Smooth muscle cell (in vitro differentiated cells): ENCODE measurements around the gene AGTR1. TPM values are rescaled to one million over a fixed set of nuclear protein-coding genes. Genes with fewer than 3 reads are reported as not detected.
A peak's percentile ranks its signal among the peaks of the same experiment; 100 is the strongest.

ENCODE experiments used
- DNase-seq: peaks from one replicate; lab custom pipeline; 2025; ENCODE audit not compliant: unreplicated experiment; lab: John Stamatoyannopoulos, UW
- H2AFZ ChIP-seq: fragments of 200-600 bp; sonication (generic); 2 replicates; pipeline ENCODE4 v1.6.0; 2016; ENCODE audit warnings: antibody characterized with exemption, low read depth, mild to moderate bottlenecking
- H3F3A ChIP-seq: fragments of 200-600 bp; sonication (generic); 2 replicates; pipeline ENCODE4 v1.6.0; 2017; ENCODE audit warnings: antibody characterized with exemption, low read depth
- H3K27ac ChIP-seq: fragments of 200-600 bp; sonication (generic); 2 replicates; pipeline ENCODE4 v1.5.1; 2016; ENCODE audit warnings: low read depth, mild to moderate bottlenecking
- H3K27me3 ChIP-seq: fragments of 200-600 bp; sonication (generic); 2 replicates; pipeline ENCODE4 v1.6.1; 2016; ENCODE audit warnings: low read depth, mild to moderate bottlenecking
- H3K36me3 ChIP-seq: fragments of 200-600 bp; sonication (generic); 2 replicates; pipeline ENCODE4 v1.5.1; 2016; ENCODE audit warnings: low read depth
- H3K4me1 ChIP-seq: fragments of 200-600 bp; sonication (generic); 2 replicates; pipeline ENCODE4 v1.5.1; 2016; ENCODE audit warnings: low read depth
- H3K4me2 ChIP-seq: fragments of 200-600 bp; sonication (generic); 2 replicates; pipeline ENCODE4 v1.6.0; 2016; ENCODE audit warnings: mild to moderate bottlenecking
- H3K4me3 ChIP-seq: fragments of 200-600 bp; sonication (generic); 2 replicates; pipeline ENCODE4 v1.5.1; 2016; ENCODE audit warnings: mild to moderate bottlenecking
- H3K79me2 ChIP-seq: fragments of 200-600 bp; sonication (generic); 2 replicates; pipeline ENCODE4 v1.6.0; 2016; ENCODE audit warnings: low read depth, mild to moderate bottlenecking
- H3K9ac ChIP-seq: fragments of 200-600 bp; sonication (generic); 2 replicates; pipeline ENCODE4 v1.6.0; 2016; ENCODE audit warnings: low read depth
- H3K9me3 ChIP-seq: fragments of 200-600 bp; sonication (generic); replicated peaks from 2 replicates; pipeline ENCODE4 v1.5.1; 2016; ENCODE audit warnings: low read depth
- H4K20me1 ChIP-seq: fragments of 200-600 bp; sonication (generic); 2 replicates; pipeline ENCODE4 v1.6.0; 2016; ENCODE audit warnings: low read depth
- WGBS: methylation state at CpG from one replicate; pipeline ENCODE4 v1.1.7; 2016; ENCODE audit warnings: low lambda C conversion rate; 5-methylcytosine and 5-hydroxymethylcytosine counted together
- polyA plus RNA-seq: library from polyadenylated mRNA; unstranded; fragments of >200 nt; fragmentation: Nextera tagmentation; extraction: Ambion mirVana; gene quantifications from 2 replicates; pipeline ENCODE4 v1.2.1, GENCODE V29; 2016
- total RNA-seq: library from RNA; depleted of rRNA; stranded (reverse); fragments of >200 nt; gene quantifications from 2 replicates; pipeline ENCODE4 v1.2.3, GENCODE V29; 2014
- TF ChIP-seq, protein P1 (sequence below): fragments of 200-600 bp; sonication (generic); IDR thresholded peaks from 2 replicates; pipeline ENCODE4 v1.5.1; 2017; ENCODE audit warnings: borderline replicate concordance, mild to moderate bottlenecking, antibody characterized with exemption; ENCODE audit not compliant: insufficient read depth, poor library complexity, severe bottlenecking

Gene AGTR1
- total and polyA plus RNA-seq, 2 experiments from 2014 or later, result 3.2 to 4.0 TPM

DNA sequence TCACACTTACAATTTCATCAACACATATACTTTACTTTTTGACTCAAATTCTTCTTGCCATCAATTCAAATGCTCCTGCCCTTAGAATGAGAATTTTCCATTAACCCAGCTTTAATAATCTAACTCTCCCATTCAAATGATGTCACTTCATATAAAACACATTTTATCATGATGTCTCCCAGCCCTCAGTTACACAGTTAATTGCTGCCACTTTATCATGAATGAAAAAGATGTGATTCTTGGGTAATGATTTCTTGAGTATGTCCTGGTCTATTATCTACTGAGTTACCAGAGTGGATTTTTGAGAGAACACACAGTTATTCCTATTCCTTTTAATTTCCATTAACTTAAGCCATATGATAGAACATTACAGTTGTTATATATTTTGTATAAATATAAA, 7.6 kb downstream of the AGTR1 start:
- H3K27ac ChIP-seq, result no peak overlapping the region

DNA sequence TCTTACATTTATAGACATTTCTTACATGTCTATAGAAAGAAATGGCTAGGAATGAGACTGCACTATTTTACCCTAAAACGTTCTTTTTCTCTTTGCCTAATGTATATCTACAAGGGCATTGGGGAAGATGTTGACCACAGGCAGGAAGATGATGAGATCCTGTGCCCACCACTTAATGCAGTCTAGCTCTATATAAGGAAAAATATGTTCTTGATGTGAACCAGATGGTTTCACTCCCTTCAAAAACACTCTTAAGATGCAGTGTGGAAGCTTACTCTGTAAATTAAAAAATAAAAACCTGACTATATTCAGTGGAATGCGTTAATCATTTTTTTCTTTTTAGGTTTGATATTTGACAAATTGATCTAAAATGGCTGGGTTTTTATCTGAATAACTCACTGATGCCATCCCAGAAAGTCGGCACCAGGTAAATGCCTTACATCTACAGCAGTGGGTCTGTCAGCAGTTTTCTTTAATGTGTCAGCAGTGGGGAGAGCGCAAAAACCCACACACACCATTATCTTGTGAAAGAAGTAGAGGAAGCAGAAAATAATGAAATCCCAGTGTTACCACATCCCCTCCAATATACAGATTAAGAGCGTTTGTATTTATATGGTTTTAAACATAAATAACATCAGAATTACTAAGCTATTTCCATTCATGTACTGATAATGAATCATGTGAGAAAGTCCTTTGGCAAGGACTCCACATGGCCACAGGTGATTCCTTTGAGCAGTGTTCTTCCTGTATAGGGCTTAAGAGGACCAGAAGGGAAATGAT, 10.1 kb downstream of the AGTR1 start:
- no peak overlapping the region for H2AFZ ChIP-seq
- peaks cover 18% of the 10 kb centered on the region for H3K4me1 ChIP-seq
- no peak overlapping the region for H3K9ac ChIP-seq
- no peaks in the 10 kb centered on the region for H4K20me1 ChIP-seq
- no peak for DNase-seq
- no peaks in the 10 kb centered on the region for H3K36me3 ChIP-seq
- no peak overlapping the region for H3K4me3 ChIP-seq
- H3K27me3 ChIP-seq, result no peaks in the 10 kb centered on the region
- TF ChIP-seq, protein P1, sequence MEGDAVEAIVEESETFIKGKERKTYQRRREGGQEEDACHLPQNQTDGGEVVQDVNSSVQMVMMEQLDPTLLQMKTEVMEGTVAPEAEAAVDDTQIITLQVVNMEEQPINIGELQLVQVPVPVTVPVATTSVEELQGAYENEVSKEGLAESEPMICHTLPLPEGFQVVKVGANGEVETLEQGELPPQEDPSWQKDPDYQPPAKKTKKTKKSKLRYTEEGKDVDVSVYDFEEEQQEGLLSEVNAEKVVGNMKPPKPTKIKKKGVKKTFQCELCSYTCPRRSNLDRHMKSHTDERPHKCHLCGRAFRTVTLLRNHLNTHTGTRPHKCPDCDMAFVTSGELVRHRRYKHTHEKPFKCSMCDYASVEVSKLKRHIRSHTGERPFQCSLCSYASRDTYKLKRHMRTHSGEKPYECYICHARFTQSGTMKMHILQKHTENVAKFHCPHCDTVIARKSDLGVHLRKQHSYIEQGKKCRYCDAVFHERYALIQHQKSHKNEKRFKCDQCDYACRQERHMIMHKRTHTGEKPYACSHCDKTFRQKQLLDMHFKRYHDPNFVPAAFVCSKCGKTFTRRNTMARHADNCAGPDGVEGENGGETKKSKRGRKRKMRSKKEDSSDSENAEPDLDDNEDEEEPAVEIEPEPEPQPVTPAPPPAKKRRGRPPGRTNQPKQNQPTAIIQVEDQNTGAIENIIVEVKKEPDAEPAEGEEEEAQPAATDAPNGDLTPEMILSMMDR, result no peak
- H3K79me2 ChIP-seq, result no peaks in the 10 kb centered on the region
- H3K9me3 ChIP-seq, result no peaks in the 10 kb centered on the region
- H3K4me2 ChIP-seq, result peak overlapping the region; percentile 75
- H3K27ac ChIP-seq, result peak overlapping the region; percentile 43
- 55% methylated on average over 5 of the region's 5 CpGs for WGBS
- peaks cover 4% of the 10 kb centered on the region for H3F3A ChIP-seq

More for the DNA sequence above, 7.6 kb downstream of the AGTR1 start:
- Histone ChIP-seq H3F3A (peaks cover 4% of the 10 kb centered on the region), H4K20me1 (no peaks in the 10 kb centered on the region), H3K27me3 (peaks cover 6% of the 10 kb centered on the region), H2AFZ (no peak overlapping the region), H3K4me1 (peaks cover 9% of the 10 kb centered on the region), H3K36me3 (no peaks in the 10 kb centered on the region), H3K79me2 (no peaks in the 10 kb centered on the region), H3K9me3 (no peaks in the 10 kb centered on the region), H3K4me2 (no peak overlapping the region), H3K4me3 (no peak overlapping the region), H3K9ac (no peak overlapping the region)
- TF ChIP-seq, protein P1, result no peak
- DNase-seq, result no peak

DNA sequence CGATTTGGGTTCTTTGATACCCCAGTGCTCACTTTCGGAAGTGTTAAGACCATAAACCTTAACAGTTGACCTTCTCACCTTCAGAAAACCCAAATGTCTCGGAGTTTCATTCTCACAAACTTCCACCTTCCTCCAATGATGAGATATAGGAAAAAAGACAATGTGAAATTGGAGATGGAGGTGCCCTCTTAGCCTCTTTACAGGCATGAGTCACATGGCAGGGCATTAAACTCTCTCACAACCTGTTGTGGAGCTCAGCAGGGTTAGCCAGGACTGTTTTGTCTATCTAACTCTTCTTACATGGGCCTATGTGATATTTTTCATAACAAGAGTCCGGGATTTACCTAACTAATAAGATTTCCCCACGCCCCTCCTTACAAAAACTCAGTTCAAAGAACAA, 10.7 kb downstream of the AGTR1 start:
- Histone ChIP-seq H2AFZ (no peak overlapping the region), H3K27ac (peak overlapping the region; percentile 43), H3K36me3 (no peaks in the 10 kb centered on the region), H3K27me3 (no peaks in the 10 kb centered on the region), H3K79me2 (no peaks in the 10 kb centered on the region), H3K4me2 (peak overlapping the region; percentile 75), H3K4me1 (peaks cover 18% of the 10 kb centered on the region), H3K9me3 (no peaks in the 10 kb centered on the region), H3K4me3 (no peak overlapping the region), H3K9ac (no peak overlapping the region), H4K20me1 (no peaks in the 10 kb centered on the region), H3F3A (peaks cover 4% of the 10 kb centered on the region)
- DNase-seq, result no peak
- 80% methylated on average over 5 of the region's 5 CpGs for WGBS
- TF ChIP-seq, protein P1, result no peak

DNA sequence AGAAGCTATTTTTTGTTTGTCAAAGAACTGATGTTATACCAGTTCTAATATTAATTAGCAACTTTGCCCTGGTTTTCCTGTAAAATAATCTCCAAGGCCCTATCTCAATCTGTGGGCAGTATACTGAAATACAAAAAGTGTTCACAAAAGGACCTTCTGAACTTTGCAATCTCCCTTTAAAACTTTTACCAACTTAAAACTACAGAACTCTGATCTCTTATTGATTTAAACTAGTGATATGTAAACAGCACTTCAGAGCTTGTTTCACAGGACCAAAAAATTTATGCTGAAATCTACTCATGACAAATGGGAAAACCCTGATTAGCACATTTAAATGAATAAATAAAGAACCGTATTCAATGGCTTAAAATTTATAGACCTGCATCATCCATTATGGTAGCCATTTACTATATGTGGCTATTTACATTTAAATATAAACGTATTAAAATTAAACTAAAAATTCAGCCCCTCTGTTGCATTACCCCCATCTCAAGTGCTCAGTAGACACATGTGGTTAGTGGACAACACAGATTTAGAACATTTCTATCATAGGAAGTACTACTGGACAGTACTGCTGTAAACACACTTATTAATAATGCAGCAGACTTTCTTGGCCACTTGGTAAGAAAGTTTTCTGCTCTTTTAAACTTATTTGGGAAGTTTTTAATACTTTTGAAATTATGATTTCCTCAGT, 12.0 kb downstream of the AGTR1 start:
- DNase-seq, result no peak
- Histone ChIP-seq H3K9ac (no peak overlapping the region), H3K36me3 (no peaks in the 10 kb centered on the region), H3K79me2 (no peaks in the 10 kb centered on the region), H3K4me2 (no peak overlapping the region), H2AFZ (peak overlapping the region; percentile 60), H3F3A (peaks cover 4% of the 10 kb centered on the region), H3K27ac (no peak overlapping the region), H3K4me1 (peaks cover 18% of the 10 kb centered on the region), H4K20me1 (no peaks in the 10 kb centered on the region), H3K9me3 (no peaks in the 10 kb centered on the region), H3K27me3 (no peaks in the 10 kb centered on the region), H3K4me3 (no peak overlapping the region)
- WGBS, result 92% methylated on average over 2 of the region's 2 CpGs
- TF ChIP-seq, protein P1, result no peak
